ACC112 (cell line): ENCODE data around the gene TFDP3.

Experiments
- H2AFZ ChIP-seq: fragments of 200-600 bp; sonication (generic); one replicate; pipeline ENCODE4 v1.6.0; 2017; ENCODE audit warnings: antibody characterized with exemption, low read length; ENCODE audit not compliant: unreplicated experiment
- H3K27ac ChIP-seq: fragments of 200-600 bp; sonication (generic); 2 replicates; pipeline ENCODE4 v1.5.1; 2014; ENCODE audit warnings: low read depth, mild to moderate bottlenecking, antibody characterized with exemption, low read length, moderate library complexity
- H3K27me3 ChIP-seq: fragments of 200-600 bp; sonication (generic); 2 replicates; pipeline ENCODE4 v1.6.1; 2014; ENCODE audit warnings: mild to moderate bottlenecking, antibody characterized with exemption, low read length, moderate library complexity, mixed read lengths; ENCODE audit not compliant: insufficient read depth
- H3K36me3 ChIP-seq: fragments of 200-600 bp; sonication (generic); 2 replicates; pipeline ENCODE4 v1.6.1; 2016; ENCODE audit warnings: mild to moderate bottlenecking, antibody characterized with exemption, low read length, moderate library complexity, mixed read lengths; ENCODE audit not compliant: insufficient read depth
- H3K4me1 ChIP-seq: fragments of 200-600 bp; sonication (generic); one replicate; pipeline ENCODE4 v1.6.1; 2016; ENCODE audit warnings: low read length, mixed read lengths; ENCODE audit not compliant: insufficient read depth, unreplicated experiment, control insufficient read depth
- H3K4me3 ChIP-seq: fragments of 200-600 bp; sonication (generic); 2 replicates; pipeline ENCODE4 v1.5.1; 2014; ENCODE audit warnings: mild to moderate bottlenecking, low read depth, low read length
- H3K79me2 ChIP-seq: fragments of 200-600 bp; sonication (generic); one replicate; pipeline ENCODE4 v1.6.0; 2016; ENCODE audit warnings: low read length; ENCODE audit not compliant: control insufficient read depth, unreplicated experiment, insufficient read depth

Gene TFDP3, protein sequence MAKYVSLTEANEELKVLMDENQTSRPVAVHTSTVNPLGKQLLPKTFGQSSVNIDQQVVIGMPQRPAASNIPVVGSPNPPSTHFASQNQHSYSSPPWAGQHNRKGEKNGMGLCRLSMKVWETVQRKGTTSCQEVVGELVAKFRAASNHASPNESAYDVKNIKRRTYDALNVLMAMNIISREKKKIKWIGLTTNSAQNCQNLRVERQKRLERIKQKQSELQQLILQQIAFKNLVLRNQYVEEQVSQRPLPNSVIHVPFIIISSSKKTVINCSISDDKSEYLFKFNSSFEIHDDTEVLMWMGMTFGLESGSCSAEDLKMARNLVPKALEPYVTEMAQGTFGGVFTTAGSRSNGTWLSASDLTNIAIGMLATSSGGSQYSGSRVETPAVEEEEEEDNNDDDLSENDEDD

DNA sequence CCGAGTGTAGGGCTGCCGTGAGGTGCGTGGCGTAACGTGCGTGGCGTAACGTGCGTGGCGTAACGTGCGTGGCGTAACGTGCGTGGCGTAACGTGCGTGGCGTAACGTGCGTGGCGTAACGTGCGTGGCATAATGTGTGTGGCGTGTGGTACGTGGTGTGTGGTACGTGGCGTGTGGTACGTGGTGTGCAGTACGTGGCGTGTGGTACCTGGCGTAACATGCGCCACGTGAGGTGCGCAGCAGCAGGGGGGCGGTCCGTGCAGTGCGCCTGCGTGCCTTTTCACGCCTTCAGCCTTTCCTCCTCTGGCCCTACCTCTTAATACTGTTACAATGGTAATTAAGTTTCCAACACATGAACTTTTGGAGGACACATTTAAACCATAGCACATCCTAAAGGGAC lies at the start of gene TFDP3:
TSS of gene TFDP3 (minus strand) at position 26 of the 400 bp plus-strand sequence. CDS start 95 bp downstream, outside the sequence.
- no peak within 1 kb of the TSS for H3K4me3 ChIP-seq
- no peak within 1 kb of the TSS for H2AFZ ChIP-seq
- H3K27me3 ChIP-seq, result no peaks in the 10 kb centered on the region
- H3K79me2 ChIP-seq, result no peaks in the 10 kb centered on the region
- no peak within 1 kb of the TSS for H3K27ac ChIP-seq
- H3K4me1 ChIP-seq, result no peaks in the 10 kb centered on the region
- H3K36me3 ChIP-seq, result no peaks in the 10 kb centered on the region

DNA sequence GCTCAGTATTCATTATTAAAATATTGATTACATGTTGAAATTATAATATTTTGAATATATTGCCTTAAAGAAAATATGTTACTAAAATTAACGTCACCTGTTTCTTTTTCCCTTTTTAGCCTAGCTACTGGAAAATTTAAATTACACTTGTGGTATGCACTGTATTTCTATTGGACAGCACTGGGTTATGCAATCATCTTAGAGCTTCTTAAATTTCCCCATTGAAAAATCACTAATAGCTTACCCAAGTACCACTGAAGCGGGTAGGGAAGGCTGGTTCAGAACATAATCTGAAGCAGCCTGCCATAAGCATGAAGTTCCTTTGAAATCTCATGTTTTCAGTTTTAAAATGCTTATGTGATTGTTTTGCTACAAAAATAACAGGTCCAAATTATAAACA lies 49.5 kb upstream of the TFDP3 start:
- Histone ChIP-seq H3K4me1 (no peaks in the 10 kb centered on the region), H2AFZ (no peak overlapping the region), H3K4me3 (no peak overlapping the region), H3K36me3 (no peaks in the 10 kb centered on the region), H3K79me2 (no peaks in the 10 kb centered on the region), H3K27me3 (no peaks in the 10 kb centered on the region), H3K27ac (no peak overlapping the region)

DNA sequence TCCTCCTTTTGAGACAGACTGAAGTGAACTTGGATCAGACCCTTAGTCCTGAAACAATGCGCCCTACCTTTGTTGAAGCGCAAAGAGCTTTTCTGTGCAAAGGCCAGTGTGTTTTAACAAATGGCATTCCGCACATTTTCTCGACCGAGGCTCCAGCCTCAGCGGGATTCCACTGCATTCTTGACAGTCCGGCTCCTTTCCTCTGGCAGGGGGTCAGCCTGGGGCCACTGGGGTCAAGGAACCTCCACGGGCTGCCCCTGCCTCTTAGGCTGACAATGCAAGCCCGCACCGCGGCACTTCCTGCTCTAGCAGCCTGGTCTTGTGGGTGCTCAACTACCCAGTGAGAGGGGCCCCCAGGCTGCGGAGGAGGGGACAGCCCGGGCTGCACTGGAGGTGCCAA lies 47.2 kb upstream of the TFDP3 start:
- Histone ChIP-seq H3K36me3 (no peaks in the 10 kb centered on the region), H3K27ac (no peak overlapping the region), H3K4me3 (no peak overlapping the region), H3K27me3 (no peaks in the 10 kb centered on the region), H3K79me2 (no peaks in the 10 kb centered on the region), H3K4me1 (no peaks in the 10 kb centered on the region), H2AFZ (no peak overlapping the region)

DNA sequence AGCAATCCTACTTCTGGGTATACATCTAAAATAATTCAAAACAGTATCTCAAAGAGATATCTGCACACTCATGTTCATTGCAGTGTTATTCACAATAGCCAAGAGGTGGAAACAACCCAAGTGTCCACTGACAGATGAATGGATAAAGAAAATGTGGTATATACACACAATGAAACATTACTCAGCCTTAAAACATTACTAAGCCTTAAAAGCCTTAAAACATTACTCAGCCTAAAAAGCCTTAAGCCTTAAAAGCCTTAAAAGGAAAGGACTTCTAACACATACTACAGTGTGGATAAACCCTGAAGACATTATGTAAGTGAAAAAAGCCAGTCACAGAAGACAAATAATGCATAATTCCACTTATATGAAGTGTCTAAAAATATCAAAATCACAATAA lies 40.3 kb upstream of the TFDP3 start:
- Histone ChIP-seq H2AFZ (no peak overlapping the region), H3K27me3 (no peaks in the 10 kb centered on the region), H3K36me3 (no peaks in the 10 kb centered on the region), H3K4me3 (no peak overlapping the region), H3K27ac (no peak overlapping the region), H3K79me2 (no peaks in the 10 kb centered on the region), H3K4me1 (no peaks in the 10 kb centered on the region)

DNA sequence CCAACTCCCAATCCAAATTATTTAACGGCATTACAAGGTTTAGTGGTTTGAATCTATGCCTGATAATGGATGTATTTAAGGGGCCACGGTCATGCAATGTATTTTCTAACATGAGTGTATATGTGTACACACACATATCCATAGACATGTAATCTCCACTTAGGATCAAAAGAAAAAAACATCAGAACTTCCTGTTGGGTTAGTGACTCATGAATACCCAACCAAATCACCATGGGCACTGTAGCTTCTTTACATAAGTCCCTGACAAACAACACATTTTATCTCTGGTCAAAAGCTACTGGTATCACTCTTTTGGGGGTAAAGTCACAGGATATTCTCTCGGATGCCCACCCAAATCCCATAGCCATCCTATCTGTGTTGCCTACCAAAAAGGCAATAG lies 36.5 kb upstream of the TFDP3 start:
- Histone ChIP-seq H2AFZ (no peak overlapping the region), H3K79me2 (no peaks in the 10 kb centered on the region), H3K27me3 (no peaks in the 10 kb centered on the region), H3K27ac (no peak overlapping the region), H3K4me3 (no peak overlapping the region), H3K36me3 (no peaks in the 10 kb centered on the region), H3K4me1 (no peaks in the 10 kb centered on the region)

DNA sequence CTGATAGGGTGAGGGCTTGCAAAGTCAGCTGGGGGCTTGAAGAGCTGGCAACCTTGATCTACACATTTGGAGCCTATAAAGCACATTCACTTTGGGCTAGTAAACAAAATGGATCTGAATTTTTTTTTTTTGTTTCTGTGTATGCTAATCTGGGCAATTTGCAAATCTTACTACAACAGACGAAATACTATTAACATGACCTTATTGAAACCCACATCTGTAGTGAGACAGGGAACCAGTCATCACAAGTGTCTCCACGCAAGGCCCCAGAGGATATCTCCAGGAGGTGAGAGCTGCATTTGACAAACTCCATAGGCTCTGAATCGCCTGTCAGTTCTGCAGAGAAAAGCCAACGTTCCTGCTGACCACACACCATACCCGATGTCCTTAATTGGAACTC lies 33.0 kb upstream of the TFDP3 start:
- no peak overlapping the region for H3K27ac ChIP-seq
- no peaks in the 10 kb centered on the region for H3K4me1 ChIP-seq
- H3K27me3 ChIP-seq, result no peaks in the 10 kb centered on the region
- H3K79me2 ChIP-seq, result no peaks in the 10 kb centered on the region
- H3K4me3 ChIP-seq, result no peak overlapping the region
- H3K36me3 ChIP-seq, result no peaks in the 10 kb centered on the region
- H2AFZ ChIP-seq, result no peak overlapping the region

DNA sequence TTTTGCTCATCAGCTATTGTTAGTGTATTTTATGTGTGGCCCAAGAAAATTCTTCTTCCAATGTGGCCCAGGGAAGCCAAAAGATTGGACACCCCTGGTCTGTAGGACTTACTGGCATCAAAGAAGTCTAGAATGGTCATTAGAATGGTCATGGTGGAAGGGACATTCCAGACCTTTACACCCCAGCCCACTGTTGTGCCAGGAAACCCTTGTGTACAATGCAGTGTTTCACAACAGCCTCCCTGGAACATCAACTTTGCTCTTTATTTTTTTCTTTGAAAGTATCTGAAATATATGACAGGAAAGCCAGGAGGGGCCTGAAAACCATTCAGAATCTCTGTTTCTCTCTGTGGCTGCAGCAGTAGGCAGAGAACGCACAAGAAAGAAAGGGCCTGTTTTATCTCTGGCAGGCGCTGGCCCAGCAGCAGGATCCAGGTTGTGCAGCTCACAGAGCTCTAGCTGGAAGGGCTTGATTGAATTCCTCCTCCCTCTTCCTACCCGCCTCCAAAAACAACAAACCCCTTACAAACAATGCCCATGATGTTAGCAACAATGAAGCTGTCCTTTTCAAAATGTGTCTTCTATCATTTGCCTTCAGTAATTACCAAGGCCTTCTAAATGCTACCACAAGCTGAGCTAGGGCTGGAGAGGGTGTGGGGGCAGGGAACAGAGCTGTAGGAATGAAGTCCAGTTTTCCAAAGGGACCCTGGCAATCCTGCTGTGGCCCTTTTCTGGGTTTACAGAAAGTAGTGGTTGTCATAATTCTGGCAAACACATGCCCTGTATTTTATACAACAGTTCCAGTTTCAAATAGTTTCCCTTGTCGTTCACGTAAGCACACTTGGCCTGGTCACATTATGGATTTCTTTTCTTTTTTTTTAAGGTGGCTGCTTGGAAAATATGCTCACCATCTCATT lies 32.3 kb upstream of the TFDP3 start:
- Histone ChIP-seq H3K4me3 (no peak overlapping the region), H3K27me3 (no peaks in the 10 kb centered on the region), H2AFZ (no peak overlapping the region), H3K4me1 (no peaks in the 10 kb centered on the region), H3K36me3 (no peaks in the 10 kb centered on the region), H3K79me2 (no peaks in the 10 kb centered on the region), H3K27ac (no peak overlapping the region)

DNA sequence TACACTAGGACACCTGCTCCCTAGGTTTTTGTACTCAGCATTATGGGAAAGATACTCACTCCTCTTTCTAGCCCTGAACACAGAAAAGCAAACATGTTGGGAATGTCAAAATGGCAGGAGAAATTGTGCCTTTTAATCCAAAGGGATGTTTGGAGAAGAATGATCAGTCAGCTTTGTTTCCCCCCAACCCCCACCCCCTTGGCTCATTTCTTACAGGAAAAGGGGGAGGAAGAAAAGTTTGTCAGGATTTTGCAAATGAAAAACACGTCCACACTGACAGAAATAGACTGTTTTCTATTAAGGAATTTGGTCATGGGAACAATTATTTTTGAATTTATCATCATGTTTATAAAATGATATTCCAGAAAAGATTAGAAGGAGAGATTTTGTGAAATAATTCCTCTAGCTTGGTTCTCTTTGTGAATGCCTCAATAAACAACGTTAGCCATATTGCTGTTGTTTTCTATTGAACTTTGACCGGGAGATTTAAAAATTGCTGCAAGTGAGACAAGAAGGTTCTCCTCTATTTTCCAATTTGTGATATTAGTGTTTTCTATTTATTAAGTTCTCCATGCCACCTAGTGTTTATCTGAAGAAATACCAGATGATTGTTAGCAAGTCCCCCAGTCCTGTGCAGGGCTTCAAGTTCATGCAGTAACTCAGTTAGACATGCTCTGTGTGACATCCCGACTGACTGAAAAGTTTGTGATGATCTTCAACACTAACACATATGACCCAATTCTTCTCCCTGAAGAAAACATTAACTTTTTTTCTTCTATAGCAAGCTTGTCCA lies 31.3 kb upstream of the TFDP3 start:
- H2AFZ ChIP-seq, result no peak overlapping the region
- no peak overlapping the region for H3K27ac ChIP-seq
- no peaks in the 10 kb centered on the region for H3K79me2 ChIP-seq
- no peaks in the 10 kb centered on the region for H3K4me1 ChIP-seq
- H3K4me3 ChIP-seq, result no peak overlapping the region
- no peaks in the 10 kb centered on the region for H3K27me3 ChIP-seq
- H3K36me3 ChIP-seq, result no peaks in the 10 kb centered on the region

DNA sequence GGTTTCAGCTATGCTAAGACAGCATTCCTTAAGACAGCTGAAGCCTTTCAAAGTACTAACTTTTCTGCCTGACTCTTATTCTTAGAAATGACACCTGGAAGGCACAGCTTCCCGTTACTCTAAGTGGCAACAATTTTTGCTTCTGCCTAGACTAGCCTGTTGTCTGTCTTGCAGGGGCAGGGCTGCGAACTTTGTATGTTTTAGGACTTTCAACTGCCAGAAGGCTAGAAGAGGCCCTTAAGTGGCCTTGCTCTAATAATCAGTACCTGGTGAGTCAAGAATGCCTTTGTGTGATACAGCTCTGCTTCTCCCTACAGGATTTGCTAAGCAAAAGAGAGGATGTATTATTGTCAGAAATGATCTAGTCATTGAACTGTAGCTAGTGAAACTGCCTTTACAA lies 30.0 kb upstream of the TFDP3 start:
- Histone ChIP-seq H3K27ac (no peak overlapping the region), H3K27me3 (no peaks in the 10 kb centered on the region), H3K36me3 (no peaks in the 10 kb centered on the region), H3K4me3 (no peak overlapping the region), H2AFZ (no peak overlapping the region), H3K79me2 (no peaks in the 10 kb centered on the region), H3K4me1 (no peaks in the 10 kb centered on the region)

DNA sequence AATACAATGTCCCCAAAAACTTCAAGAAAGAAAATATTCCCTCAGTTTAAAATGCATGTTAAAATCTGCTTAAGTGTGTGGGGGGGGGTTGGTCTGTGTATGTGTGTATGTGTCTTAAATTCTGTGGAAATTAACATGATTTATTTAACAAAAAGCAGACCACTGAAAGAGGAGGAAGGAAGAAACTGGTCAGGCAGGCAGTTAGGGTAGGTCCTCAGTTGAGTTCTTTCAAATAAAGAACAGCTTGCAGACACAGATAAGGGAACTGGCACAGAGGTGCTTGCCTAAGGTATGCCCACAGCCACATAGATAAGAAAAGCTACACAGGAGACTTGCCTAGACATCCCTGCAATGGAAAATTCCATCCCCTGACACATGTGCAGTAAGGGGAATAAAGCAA lies 28.8 kb upstream of the TFDP3 start:
- no peak overlapping the region for H2AFZ ChIP-seq
- no peaks in the 10 kb centered on the region for H3K27me3 ChIP-seq
- no peak overlapping the region for H3K27ac ChIP-seq
- no peaks in the 10 kb centered on the region for H3K36me3 ChIP-seq
- no peak overlapping the region for H3K4me3 ChIP-seq
- no peaks in the 10 kb centered on the region for H3K4me1 ChIP-seq
- H3K79me2 ChIP-seq, result no peaks in the 10 kb centered on the region
